Hepatocyte (in vitro differentiated cells): ENCODE results near the gene FGF12.

Experiments used
- EZH2 ChIP-seq: fragments of 200-600 bp; sonication (generic); IDR thresholded peaks from 2 replicates; pipeline ENCODE4 v1.6.1; 2016; ENCODE audit warnings: antibody characterized with exemption, mild to moderate bottlenecking, borderline replicate concordance
- TF ChIP-seq, protein P1 (sequence below): fragments of 200-600 bp; sonication (generic); IDR thresholded peaks from 2 replicates; pipeline ENCODE4 v1.5.1; 2016; ENCODE audit warnings: antibody characterized with exemption, mild to moderate bottlenecking; ENCODE audit not compliant: poor library complexity

DNA sequence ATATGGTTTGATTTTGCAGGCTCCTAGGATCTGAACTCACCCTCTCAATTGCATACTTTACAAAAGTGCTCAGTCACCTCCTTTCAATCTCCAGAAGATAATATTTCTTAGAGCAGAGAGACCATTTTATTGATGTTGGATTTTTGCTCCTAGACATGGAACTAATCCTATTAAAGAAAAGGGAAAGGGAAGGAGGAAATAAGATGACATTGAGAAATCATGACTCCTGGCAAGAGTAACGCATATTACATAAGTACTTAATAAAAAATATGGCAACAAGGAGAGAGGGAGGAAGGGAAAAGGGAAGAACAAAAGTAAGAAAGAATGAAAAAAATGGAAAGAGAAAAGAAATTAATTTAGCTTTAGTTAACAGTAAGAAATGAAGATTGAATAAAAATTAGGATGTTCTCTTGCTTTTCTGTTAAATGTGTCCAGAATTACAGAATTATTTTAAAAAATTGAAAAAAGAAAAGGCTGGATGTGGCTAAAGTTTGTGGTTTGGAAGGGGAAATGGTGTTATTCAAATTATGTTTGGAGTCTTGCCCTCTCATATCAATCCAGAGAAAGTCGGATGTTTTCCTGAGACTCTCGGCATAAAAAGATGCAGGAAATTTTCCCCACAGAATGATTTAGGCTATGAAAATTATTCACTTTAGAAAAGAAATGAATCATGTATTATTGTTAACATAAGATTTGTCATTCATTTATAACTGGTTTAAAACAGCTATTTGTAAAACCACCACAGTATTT is 474.0 kb downstream of the FGF12 start:
- TF ChIP-seq, protein P1, sequence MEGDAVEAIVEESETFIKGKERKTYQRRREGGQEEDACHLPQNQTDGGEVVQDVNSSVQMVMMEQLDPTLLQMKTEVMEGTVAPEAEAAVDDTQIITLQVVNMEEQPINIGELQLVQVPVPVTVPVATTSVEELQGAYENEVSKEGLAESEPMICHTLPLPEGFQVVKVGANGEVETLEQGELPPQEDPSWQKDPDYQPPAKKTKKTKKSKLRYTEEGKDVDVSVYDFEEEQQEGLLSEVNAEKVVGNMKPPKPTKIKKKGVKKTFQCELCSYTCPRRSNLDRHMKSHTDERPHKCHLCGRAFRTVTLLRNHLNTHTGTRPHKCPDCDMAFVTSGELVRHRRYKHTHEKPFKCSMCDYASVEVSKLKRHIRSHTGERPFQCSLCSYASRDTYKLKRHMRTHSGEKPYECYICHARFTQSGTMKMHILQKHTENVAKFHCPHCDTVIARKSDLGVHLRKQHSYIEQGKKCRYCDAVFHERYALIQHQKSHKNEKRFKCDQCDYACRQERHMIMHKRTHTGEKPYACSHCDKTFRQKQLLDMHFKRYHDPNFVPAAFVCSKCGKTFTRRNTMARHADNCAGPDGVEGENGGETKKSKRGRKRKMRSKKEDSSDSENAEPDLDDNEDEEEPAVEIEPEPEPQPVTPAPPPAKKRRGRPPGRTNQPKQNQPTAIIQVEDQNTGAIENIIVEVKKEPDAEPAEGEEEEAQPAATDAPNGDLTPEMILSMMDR = no peak
- TF ChIP-seq EZH2 = no peak
